Natural killer cell (primary cell): ENCODE data around the gene LRRC8A. TPM values are rescaled to one million over a fixed set of nuclear protein-coding genes. Genes with fewer than 3 reads are reported as not detected.

ENCODE experiments used
- ATAC-seq, 3 donors: fragments of 150-1000 bp in 2 of 3; fragments of 200-7000 bp in 1 of 3; cut with Tn5 transposase; 1 replicate in 1 of 3; 2 replicates in 2 of 3; pipeline ENCODE4 v1.10.0; 2021; ENCODE audit warnings: mild to moderate bottlenecking in 2 of 3, moderate library complexity in 2 of 3
- DNase-seq, 2 donors: peaks; one replicate each; pipeline versions ENCODE4 v3.0.0 to v3.0.0-alpha.2; 2013 to 2021; ENCODE audit warnings: mixed read lengths in 1 of 2
- H3K27ac ChIP-seq: one replicate; pipeline ENCODE4 v1.5.1; 2013; ENCODE audit warnings: mild to moderate bottlenecking, low read length
- H3K27me3 ChIP-seq: one replicate; pipeline ENCODE4 v1.6.1; 2013; ENCODE audit warnings: low read length; ENCODE audit not compliant: control insufficient read depth, insufficient read depth
- H3K36me3 ChIP-seq: one replicate; pipeline ENCODE4 v1.6.1; 2013; ENCODE audit warnings: low read length; ENCODE audit not compliant: control insufficient read depth, insufficient read depth
- H3K4me1 ChIP-seq: one replicate; pipeline ENCODE4 v1.6.1; 2013; ENCODE audit warnings: low read length; ENCODE audit not compliant: control insufficient read depth, insufficient read depth
- H3K4me3 ChIP-seq: one replicate; pipeline ENCODE4 v1.5.1; 2013; ENCODE audit warnings: low read length
- H3K9me3 ChIP-seq: one replicate; pipeline ENCODE4 v1.6.1; 2013; ENCODE audit warnings: low read length; ENCODE audit not compliant: control insufficient read depth, insufficient read depth
- H3K27ac Mint-ChIP-seq, 2 donors: one replicate each; pipeline ENCODE4 v1.8.0; 2022; ENCODE audit warnings: mild to moderate bottlenecking in 2 of 2, mixed read lengths in 2 of 2, moderate library complexity in 1 of 2
- H3K27me3 Mint-ChIP-seq, 2 donors: one replicate each; pipeline ENCODE4 v1.8.0; 2022; ENCODE audit warnings: low read depth in 2 of 2, mixed read lengths in 2 of 2
- H3K36me3 Mint-ChIP-seq: one replicate; pipeline ENCODE4 v1.8.0; 2022; ENCODE audit warnings: mixed read lengths
- H3K4me1 Mint-ChIP-seq, 2 donors: one replicate each; pipeline ENCODE4 v1.8.0; 2022; ENCODE audit warnings: mixed read lengths in 2 of 2
- H3K4me3 Mint-ChIP-seq: one replicate; pipeline ENCODE4 v1.8.0; 2022; ENCODE audit warnings: mild to moderate bottlenecking, moderate library complexity, mixed read lengths
- H3K9me3 Mint-ChIP-seq, 2 donors: one replicate each; pipeline ENCODE4 v1.8.0; 2022; ENCODE audit warnings: mixed read lengths in 2 of 2
- CTCF ChIP-seq: fragments of 200-600 bp; IDR thresholded peaks from one replicate; pipeline ENCODE4 v1.8.0; 2022; ENCODE audit warnings: antibody characterized with exemption
- WGBS: methylation state at CpG from one replicate; pipeline ENCODE4 v1.1.7; 2013; ENCODE audit warnings: missing lambda C conversion rate; ENCODE audit not compliant: insufficient coverage; 5-methylcytosine and 5-hydroxymethylcytosine counted together
- intact Hi-C: fragments of 100-400 bp; cut with micrococcal nuclease; formaldehyde crosslinking; loops from one replicate; pipeline ENCODE4 v1.14.2; 2022
- total RNA-seq, 4 donors: library from RNA; stranded (reverse); fragments of 120-200 nt in 1 of 4; gene quantifications; one replicate each; pipeline versions ENCODE4 v1.2.3 to v1.2.4, GENCODE V29; 2013 to 2022

The LRRC8A gene
- total RNA-seq, 3 donors from 2014 or later (not counting 1 experiment from before 2014, with no cell fraction given) = 60.0 to 82.9 (median 67.9) TPM

- no peaks in the 10 kb centered on the region for H3K36me3 Mint-ChIP-seq
- no peaks in the 10 kb centered on the region for H3K9me3 ChIP-seq
- H3K4me3 ChIP-seq = no peak overlapping the region
- H3K9me3 Mint-ChIP-seq = no peaks in the 10 kb centered on the region
- peak overlapping the region; percentile 77 to 83 for H3K27ac Mint-ChIP-seq
- intact Hi-C loops = loop anchor here (5.0 kb wide), 1 partner anchor 37 kb away; the partner anchor contains the start of genes KYAT1 and LRRC8A
- TF ChIP-seq CTCF = no peak
- WGBS = 95% methylated on average over 10 of the region's 14 CpGs
- peaks cover 27% of the 10 kb centered on the region for H3K4me1 ChIP-seq
- no peak for DNase-seq
- H3K4me3 Mint-ChIP-seq = no peak overlapping the region
- H3K27me3 Mint-ChIP-seq = no peaks in the 10 kb centered on the region
- H3K36me3 ChIP-seq = peaks cover 36% of the 10 kb centered on the region
- ATAC-seq = no peak
- no peaks in the 10 kb centered on the region for H3K27me3 ChIP-seq
- no peak overlapping the region for H3K27ac ChIP-seq
- H3K4me1 Mint-ChIP-seq = peaks cover 6 to 39% of the 10 kb centered on the region in 2 donors
Observed at GRCh38 chr9:128919402-128920089, 37.6 kb downstream of the LRRC8A start.

GRCh38 chr9:128920381-128921058, 38.6 kb downstream of the LRRC8A start, which contains the start of gene PHYHD1:
PHYHD1 (plus strand) TSS chr9:128920982; CDS start chr9:128922324, 1,342 bp downstream.
- intact Hi-C loops = loop anchor here (5.0 kb wide), 1 partner anchor 38 kb away; the partner anchor contains the start of genes KYAT1 and LRRC8A
- H3K27me3 ChIP-seq = no peaks in the 10 kb centered on the region
- no peaks in the 10 kb centered on the region for H3K27me3 Mint-ChIP-seq
- no peaks in the 10 kb centered on the region for H3K9me3 ChIP-seq
- 80% methylated on average over 13 of the region's 13 CpGs for WGBS
- peak within 1 kb of the TSS; percentile 74 for H3K27ac ChIP-seq
- peak within 1 kb of the TSS; percentile 83 to 88 for H3K27ac Mint-ChIP-seq
- no peak for ATAC-seq
- DNase-seq = no peak
- H3K4me3 ChIP-seq = no peak within 1 kb of the TSS
- TF ChIP-seq CTCF = no peak
- peaks cover 6 to 35% of the 10 kb centered on the region in 2 donors for H3K4me1 Mint-ChIP-seq
- peak within 1 kb of the TSS; percentile 60 for H3K4me3 Mint-ChIP-seq
- H3K36me3 ChIP-seq = peaks cover 30% of the 10 kb centered on the region
- H3K9me3 Mint-ChIP-seq = no peaks in the 10 kb centered on the region
- H3K36me3 Mint-ChIP-seq = no peaks in the 10 kb centered on the region
- H3K4me1 ChIP-seq = peaks cover 24% of the 10 kb centered on the region

- no peaks in the 10 kb centered on the region for H3K27me3 Mint-ChIP-seq
- Histone ChIP-seq H3K36me3 (peaks cover 14% of the 10 kb centered on the region), H3K27ac (peak overlapping the region; percentile 74), H3K4me1 (peaks cover 24% of the 10 kb centered on the region), H3K4me3 (peak overlapping the region; percentile 30), H3K27me3 (no peaks in the 10 kb centered on the region), H3K9me3 (no peaks in the 10 kb centered on the region)
- H3K4me3 Mint-ChIP-seq = peak overlapping the region; percentile 60
- DNase-seq = peak; percentile 37 to 39
- H3K4me1 Mint-ChIP-seq = peaks cover 6 to 43% of the 10 kb centered on the region in 2 donors
- intact Hi-C loops = loop anchor here (5.0 kb wide), 1 partner anchor 40 kb away; the partner anchor contains the start of genes KYAT1 and LRRC8A
- ATAC-seq = peak; percentile 72 to 82 (median 77)
- H3K36me3 Mint-ChIP-seq = no peaks in the 10 kb centered on the region
- H3K9me3 Mint-ChIP-seq = no peaks in the 10 kb centered on the region
- no peak for TF ChIP-seq CTCF
- 22% methylated on average over 26 of the region's 32 CpGs for WGBS
- H3K27ac Mint-ChIP-seq = peak overlapping the region; percentile 83 to 88
Observed at GRCh38 chr9:128921881-128922763, 40.2 kb downstream of the LRRC8A start.
